Neural progenitor cell (in vitro differentiated cells): Measurements from ENCODE around the gene AXIN2.

ENCODE experiments used
- CTCF ChIP-seq: fragments of 200-600 bp; sonication (generic); IDR thresholded peaks from 2 replicates; pipeline ENCODE4 v1.5.1; 2017; ENCODE audit warnings: antibody characterized with exemption, mild to moderate bottlenecking
- EZH2 ChIP-seq: fragments of 200-600 bp; sonication (generic); IDR thresholded peaks from 2 replicates; pipeline ENCODE4 v1.6.1; 2017; ENCODE audit warnings: antibody characterized with exemption, mild to moderate bottlenecking, moderate library complexity
- EZH2phosphoT487 ChIP-seq: fragments of 200-600 bp; sonication (generic); IDR thresholded peaks from 2 replicates; pipeline ENCODE4 v1.6.1; 2017; ENCODE audit warnings: antibody characterized with exemption

GRCh38 chr17:65601881-65602280 is 40.4 kb upstream of the AXIN2 start:
- TF ChIP-seq CTCF (no peak), EZH2phosphoT487 (no peak), EZH2 (no peak)
